ENCODE measurements around the gene TECTA. TPM values are rescaled to one million over a fixed set of nuclear protein-coding genes. Genes with fewer than 3 reads are reported as not detected.

The TECTA gene
- total RNA-seq, 1 experiment from 2014 or later: 0.37 TPM

DNA sequence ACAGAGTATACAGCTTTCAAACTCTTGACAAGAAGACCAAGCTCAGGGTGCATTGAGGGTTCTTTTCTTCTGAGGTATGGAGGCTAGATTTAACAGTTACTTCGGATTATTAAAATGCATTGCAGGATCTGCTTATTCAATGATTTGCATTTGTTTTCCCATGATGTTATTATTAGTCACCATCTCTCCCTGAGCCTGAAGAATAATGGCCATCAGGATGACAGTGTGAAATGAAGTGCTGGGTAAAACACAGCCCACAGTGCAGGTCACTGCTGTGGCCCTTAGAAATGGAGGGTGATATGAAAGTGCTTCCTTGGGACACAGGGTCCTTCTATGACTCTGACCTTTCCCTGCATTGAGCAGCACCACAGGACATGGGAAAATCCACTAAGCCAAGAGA, 40.0 kb downstream of the TECTA start (continued):
- TF ChIP-seq, protein P1, sequence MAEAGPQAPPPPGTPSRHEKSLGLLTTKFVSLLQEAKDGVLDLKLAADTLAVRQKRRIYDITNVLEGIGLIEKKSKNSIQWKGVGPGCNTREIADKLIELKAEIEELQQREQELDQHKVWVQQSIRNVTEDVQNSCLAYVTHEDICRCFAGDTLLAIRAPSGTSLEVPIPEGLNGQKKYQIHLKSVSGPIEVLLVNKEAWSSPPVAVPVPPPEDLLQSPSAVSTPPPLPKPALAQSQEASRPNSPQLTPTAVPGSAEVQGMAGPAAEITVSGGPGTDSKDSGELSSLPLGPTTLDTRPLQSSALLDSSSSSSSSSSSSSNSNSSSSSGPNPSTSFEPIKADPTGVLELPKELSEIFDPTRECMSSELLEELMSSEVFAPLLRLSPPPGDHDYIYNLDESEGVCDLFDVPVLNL (CRISPR knock-in tag; IDR thresholded peaks at IDR 0.05; ENCODE audit: borderline replicate concordance, low read depth): no peak
- TF ChIP-seq RORB (CRISPR knock-in tag; IDR thresholded peaks at IDR 0.05): no peak
- TF ChIP-seq HMGA2 (CRISPR knock-in tag; IDR thresholded peaks at IDR 0.05): no peak

DNA sequence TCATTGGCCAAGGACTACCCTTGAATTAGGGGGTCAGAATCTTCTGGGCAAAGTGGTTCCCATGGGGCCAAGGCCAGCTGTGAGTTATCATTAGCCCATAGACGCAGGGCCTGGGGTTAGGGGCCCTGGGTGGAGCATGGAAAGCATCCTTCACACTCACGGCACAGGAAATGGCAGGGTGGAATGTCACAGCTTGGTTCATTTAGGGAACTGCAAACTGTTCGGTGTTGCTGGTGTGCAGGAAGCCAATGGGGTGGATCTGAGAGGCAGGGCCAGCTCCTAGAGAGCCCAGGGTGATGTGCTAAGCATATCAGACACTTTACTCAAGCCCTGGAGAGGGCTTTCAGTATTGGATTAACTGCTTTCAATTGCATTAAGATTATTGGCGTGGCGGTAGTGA, 42.9 kb downstream of the TECTA start:
- no peak overlapping the region for H3K27ac Mint-ChIP-seq
- H3K4me1 Mint-ChIP-seq: 0 out of 2 replicates have a peak, but pooled peaks cover 2% of the 10 kb centered on the region
- no peak for TF ChIP-seq IRF2 (CRISPR knock-in tag; IDR thresholded peaks at IDR 0.05; ENCODE audit: borderline replicate concordance, low read depth)
- TF ChIP-seq RORB (CRISPR knock-in tag; IDR thresholded peaks at IDR 0.05): no peak
- no peak for TF ChIP-seq ZNF416 (CRISPR knock-in tag; IDR thresholded peaks at IDR 0.05)
- no peak for TF ChIP-seq GRHL2 (CRISPR knock-in tag; IDR thresholded peaks at IDR 0.05; ENCODE audit: insufficient replicate concordance, severe bottlenecking)
- TF ChIP-seq, protein P2, sequence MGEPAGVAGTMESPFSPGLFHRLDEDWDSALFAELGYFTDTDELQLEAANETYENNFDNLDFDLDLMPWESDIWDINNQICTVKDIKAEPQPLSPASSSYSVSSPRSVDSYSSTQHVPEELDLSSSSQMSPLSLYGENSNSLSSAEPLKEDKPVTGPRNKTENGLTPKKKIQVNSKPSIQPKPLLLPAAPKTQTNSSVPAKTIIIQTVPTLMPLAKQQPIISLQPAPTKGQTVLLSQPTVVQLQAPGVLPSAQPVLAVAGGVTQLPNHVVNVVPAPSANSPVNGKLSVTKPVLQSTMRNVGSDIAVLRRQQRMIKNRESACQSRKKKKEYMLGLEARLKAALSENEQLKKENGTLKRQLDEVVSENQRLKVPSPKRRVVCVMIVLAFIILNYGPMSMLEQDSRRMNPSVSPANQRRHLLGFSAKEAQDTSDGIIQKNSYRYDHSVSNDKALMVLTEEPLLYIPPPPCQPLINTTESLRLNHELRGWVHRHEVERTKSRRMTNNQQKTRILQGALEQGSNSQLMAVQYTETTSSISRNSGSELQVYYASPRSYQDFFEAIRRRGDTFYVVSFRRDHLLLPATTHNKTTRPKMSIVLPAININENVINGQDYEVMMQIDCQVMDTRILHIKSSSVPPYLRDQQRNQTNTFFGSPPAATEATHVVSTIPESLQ (CRISPR knock-in tag; IDR thresholded peaks at IDR 0.05): no peak
- CTCF ChIA-PET: interaction anchor here (0.6 kb wide), 1 partner anchor 389 kb away, joined by 3 read pairs; no protein-coding TSS in a partner anchor
- ATAC-seq (no peak), DNase-seq (ENCODE audit: low spot score) (no peak)
- no peak overlapping the region for H3K4me3 Mint-ChIP-seq
- H3K36me3 Mint-ChIP-seq: no peaks in the 10 kb centered on the region
- H3K27me3 Mint-ChIP-seq (ENCODE audit: low read depth): no peaks in the 10 kb centered on the region; the same call in 1 of the 2 replicates
- POLR2A ChIA-PET: no interaction called here
- no peaks in the 10 kb centered on the region for H3K9me3 Mint-ChIP-seq

DNA sequence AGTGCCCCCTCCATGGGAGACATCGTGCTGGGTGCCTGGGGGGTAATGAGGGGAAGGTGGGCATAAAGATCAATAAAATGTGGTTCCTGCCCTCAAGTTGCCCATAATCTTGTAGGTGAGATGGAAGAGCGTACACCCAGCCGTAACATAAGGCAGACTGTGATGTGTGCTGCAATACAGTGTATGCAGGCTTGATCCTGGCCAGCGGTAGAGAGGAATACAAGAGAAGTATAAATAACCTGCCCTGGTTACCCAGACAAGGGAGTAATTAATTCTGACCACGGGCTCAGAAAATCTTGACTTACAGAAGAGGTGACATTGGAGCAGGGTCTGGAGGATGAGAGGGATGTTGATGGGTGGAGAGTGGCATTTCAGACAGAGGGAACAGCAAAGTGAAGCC, 43.7 kb downstream of the TECTA start:
- DNase-seq (ENCODE audit: low spot score): no peak
- H3K9me3 Mint-ChIP-seq: no peaks in the 10 kb centered on the region
- H3K4me3 Mint-ChIP-seq: no peak overlapping the region
- CTCF ChIA-PET: no interaction called here
- no peak for TF ChIP-seq SOX15 (CRISPR knock-in tag; IDR thresholded peaks at IDR 0.05)
- no peak for TF ChIP-seq PRRX2 (CRISPR knock-in tag; IDR thresholded peaks at IDR 0.05)
- no peak for TF ChIP-seq IRF2 (CRISPR knock-in tag; IDR thresholded peaks at IDR 0.05; ENCODE audit: borderline replicate concordance, low read depth)
- TF ChIP-seq NFYB (CRISPR knock-in tag; conservative IDR thresholded peaks at IDR 0.05; ENCODE audit: low read depth): no peak
- no peak for TF ChIP-seq SP1 (CRISPR knock-in tag; conservative IDR thresholded peaks at IDR 0.05)
- TF ChIP-seq, protein P3, sequence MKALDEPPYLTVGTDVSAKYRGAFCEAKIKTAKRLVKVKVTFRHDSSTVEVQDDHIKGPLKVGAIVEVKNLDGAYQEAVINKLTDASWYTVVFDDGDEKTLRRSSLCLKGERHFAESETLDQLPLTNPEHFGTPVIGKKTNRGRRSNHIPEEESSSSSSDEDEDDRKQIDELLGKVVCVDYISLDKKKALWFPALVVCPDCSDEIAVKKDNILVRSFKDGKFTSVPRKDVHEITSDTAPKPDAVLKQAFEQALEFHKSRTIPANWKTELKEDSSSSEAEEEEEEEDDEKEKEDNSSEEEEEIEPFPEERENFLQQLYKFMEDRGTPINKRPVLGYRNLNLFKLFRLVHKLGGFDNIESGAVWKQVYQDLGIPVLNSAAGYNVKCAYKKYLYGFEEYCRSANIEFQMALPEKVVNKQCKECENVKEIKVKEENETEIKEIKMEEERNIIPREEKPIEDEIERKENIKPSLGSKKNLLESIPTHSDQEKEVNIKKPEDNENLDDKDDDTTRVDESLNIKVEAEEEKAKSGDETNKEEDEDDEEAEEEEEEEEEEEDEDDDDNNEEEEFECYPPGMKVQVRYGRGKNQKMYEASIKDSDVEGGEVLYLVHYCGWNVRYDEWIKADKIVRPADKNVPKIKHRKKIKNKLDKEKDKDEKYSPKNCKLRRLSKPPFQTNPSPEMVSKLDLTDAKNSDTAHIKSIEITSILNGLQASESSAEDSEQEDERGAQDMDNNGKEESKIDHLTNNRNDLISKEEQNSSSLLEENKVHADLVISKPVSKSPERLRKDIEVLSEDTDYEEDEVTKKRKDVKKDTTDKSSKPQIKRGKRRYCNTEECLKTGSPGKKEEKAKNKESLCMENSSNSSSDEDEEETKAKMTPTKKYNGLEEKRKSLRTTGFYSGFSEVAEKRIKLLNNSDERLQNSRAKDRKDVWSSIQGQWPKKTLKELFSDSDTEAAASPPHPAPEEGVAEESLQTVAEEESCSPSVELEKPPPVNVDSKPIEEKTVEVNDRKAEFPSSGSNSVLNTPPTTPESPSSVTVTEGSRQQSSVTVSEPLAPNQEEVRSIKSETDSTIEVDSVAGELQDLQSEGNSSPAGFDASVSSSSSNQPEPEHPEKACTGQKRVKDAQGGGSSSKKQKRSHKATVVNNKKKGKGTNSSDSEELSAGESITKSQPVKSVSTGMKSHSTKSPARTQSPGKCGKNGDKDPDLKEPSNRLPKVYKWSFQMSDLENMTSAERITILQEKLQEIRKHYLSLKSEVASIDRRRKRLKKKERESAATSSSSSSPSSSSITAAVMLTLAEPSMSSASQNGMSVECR (CRISPR knock-in tag; IDR thresholded peaks at IDR 0.05; ENCODE audit: borderline replicate concordance): no peak
- TF ChIP-seq, protein P4, sequence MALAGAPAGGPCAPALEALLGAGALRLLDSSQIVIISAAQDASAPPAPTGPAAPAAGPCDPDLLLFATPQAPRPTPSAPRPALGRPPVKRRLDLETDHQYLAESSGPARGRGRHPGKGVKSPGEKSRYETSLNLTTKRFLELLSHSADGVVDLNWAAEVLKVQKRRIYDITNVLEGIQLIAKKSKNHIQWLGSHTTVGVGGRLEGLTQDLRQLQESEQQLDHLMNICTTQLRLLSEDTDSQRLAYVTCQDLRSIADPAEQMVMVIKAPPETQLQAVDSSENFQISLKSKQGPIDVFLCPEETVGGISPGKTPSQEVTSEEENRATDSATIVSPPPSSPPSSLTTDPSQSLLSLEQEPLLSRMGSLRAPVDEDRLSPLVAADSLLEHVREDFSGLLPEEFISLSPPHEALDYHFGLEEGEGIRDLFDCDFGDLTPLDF (CRISPR knock-in tag; IDR thresholded peaks at IDR 0.05): no peak
- TF ChIP-seq, protein P5, sequence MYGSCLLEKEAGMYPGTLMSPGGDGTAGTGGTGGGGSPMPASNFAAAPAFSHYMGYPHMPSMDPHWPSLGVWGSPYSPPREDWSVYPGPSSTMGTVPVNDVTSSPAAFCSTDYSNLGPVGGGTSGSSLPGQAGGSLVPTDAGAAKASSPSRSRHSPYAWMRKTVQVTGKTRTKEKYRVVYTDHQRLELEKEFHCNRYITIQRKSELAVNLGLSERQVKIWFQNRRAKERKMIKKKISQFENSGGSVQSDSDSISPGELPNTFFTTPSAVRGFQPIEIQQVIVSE (CRISPR knock-in tag; IDR thresholded peaks at IDR 0.05; ENCODE audit: borderline replicate concordance): no peak
- TF ChIP-seq, protein P6, sequence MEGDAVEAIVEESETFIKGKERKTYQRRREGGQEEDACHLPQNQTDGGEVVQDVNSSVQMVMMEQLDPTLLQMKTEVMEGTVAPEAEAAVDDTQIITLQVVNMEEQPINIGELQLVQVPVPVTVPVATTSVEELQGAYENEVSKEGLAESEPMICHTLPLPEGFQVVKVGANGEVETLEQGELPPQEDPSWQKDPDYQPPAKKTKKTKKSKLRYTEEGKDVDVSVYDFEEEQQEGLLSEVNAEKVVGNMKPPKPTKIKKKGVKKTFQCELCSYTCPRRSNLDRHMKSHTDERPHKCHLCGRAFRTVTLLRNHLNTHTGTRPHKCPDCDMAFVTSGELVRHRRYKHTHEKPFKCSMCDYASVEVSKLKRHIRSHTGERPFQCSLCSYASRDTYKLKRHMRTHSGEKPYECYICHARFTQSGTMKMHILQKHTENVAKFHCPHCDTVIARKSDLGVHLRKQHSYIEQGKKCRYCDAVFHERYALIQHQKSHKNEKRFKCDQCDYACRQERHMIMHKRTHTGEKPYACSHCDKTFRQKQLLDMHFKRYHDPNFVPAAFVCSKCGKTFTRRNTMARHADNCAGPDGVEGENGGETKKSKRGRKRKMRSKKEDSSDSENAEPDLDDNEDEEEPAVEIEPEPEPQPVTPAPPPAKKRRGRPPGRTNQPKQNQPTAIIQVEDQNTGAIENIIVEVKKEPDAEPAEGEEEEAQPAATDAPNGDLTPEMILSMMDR (IDR thresholded peaks at IDR 0.05): no peak
- TF ChIP-seq KAT7 (CRISPR knock-in tag; IDR thresholded peaks at IDR 0.05; ENCODE audit: borderline replicate concordance): no peak
- TF ChIP-seq JUN (CRISPR knock-in tag; IDR thresholded peaks at IDR 0.05): no peak
- TF ChIP-seq, protein P1 (CRISPR knock-in tag; IDR thresholded peaks at IDR 0.05; ENCODE audit: borderline replicate concordance, low read depth): no peak
- no peak for TF ChIP-seq ESRRA (CRISPR knock-in tag; IDR thresholded peaks at IDR 0.05; ENCODE audit: borderline replicate concordance)
- TF ChIP-seq, protein P7, sequence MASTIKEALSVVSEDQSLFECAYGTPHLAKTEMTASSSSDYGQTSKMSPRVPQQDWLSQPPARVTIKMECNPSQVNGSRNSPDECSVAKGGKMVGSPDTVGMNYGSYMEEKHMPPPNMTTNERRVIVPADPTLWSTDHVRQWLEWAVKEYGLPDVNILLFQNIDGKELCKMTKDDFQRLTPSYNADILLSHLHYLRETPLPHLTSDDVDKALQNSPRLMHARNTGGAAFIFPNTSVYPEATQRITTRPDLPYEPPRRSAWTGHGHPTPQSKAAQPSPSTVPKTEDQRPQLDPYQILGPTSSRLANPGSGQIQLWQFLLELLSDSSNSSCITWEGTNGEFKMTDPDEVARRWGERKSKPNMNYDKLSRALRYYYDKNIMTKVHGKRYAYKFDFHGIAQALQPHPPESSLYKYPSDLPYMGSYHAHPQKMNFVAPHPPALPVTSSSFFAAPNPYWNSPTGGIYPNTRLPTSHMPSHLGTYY (CRISPR knock-in tag; IDR thresholded peaks at IDR 0.05): no peak
- no peaks in the 10 kb centered on the region for H3K36me3 Mint-ChIP-seq
- H3K27ac Mint-ChIP-seq: no peak overlapping the region
- ATAC-seq: no peak
- H3K4me1 Mint-ChIP-seq: 0 out of 2 replicates have a peak, but pooled peaks cover 2% of the 10 kb centered on the region
- H3K27me3 Mint-ChIP-seq (ENCODE audit: low read depth): no peaks in the 10 kb centered on the region; the same call in 1 of the 2 replicates
- POLR2A ChIA-PET: no interaction called here

All from WTC11 (cell line).